HG02588 (cell line): Measurements from ENCODE around the gene SOX12.
"Not testable (repeated sequence)": the region's sequence is repeated elsewhere in the genome, so short reads cannot be mapped to it uniquely, and the experiment has no call there.

Experiments used
- ATAC-seq: cut with Tn5 transposase; IDR thresholded peaks from one replicate; pipeline ENCODE4 v1.9.1; 2021; ENCODE audit warnings: mild to moderate bottlenecking, moderate library complexity; ENCODE audit not compliant: unreplicated experiment

Gene SOX12

DNA sequence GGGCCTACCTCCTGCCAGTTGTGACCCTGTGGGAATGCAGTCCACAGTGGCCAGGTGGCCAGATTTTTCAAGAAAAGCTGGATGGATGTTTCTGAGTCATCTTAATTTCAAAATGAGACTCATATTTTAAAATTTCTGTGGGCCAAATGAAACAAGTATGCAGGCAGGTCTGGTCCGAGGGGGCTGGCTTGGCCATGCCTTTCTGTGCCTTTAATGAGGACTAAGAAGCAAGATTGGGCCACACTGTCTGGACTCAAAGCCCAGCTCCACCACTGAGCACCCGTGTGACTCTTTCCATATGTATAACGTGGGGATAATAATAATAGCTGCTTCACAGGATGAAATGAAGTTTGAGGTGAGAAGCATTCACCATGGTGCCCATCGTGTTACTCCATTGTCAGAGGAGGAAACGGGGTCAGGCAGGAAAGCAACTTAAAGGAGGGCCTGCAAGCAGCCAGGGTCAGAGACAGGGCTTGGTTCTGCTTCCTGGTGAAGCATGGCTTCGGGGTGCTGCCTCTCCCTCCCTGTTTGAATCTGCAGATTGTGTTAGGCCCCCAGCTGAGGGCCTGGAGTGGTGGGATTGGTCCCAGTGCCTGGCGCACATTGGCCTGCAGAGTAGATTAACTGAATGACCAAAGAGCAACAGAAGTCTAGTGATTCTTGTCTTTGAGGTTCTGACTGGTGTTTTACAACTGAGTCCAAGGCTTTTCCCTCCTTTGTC lies 3.8 kb downstream of the SOX12 start:
- no peak for ATAC-seq

GRCh38 chr20:329851-330232 lies 4.5 kb downstream of the SOX12 start:
- ATAC-seq = no peak

DNA sequence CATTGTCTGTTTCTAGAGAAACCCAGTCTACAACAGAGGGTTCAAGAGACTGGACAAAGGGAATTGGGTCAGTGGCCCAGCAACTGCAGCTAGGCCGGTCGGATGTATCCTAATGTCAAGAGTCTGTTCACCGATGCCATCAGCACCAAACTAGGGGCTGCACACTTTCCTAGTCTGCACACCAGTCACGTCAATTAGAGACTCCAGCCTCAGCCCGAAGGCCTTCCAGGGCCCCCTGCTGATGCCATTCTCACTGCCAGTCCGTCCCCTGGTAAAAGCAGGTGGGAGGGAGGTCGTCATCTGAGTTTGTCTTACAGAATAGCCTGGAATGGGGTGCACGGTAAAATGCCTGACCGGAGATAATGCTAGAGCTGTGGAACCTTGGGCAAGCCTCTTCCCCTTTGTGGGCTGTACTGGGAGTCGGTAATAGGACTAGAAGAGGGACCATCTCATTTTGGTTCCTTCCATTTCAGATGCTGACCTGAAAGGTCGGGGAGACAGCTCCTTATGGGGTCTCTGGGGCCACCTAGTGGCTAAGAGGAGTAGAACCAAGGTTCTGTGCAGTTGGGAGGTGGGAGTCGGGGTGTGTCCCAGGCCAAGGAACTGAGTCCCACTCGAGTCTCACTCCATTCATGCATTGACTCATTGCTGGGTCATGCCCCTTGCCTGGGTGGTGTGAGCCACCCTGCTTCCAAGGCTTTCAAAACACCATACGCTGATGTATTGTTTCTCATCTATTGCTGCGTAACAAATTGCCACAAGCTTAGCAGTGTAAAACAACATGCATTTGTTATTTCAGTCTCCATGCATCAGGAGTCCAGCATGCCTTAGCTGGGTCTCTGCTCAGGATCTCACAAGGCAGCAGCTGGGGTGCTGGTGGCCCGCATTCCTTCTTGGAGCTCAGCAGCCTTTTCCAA lies 5.1 kb downstream of the SOX12 start:
- ATAC-seq = no peak

DNA sequence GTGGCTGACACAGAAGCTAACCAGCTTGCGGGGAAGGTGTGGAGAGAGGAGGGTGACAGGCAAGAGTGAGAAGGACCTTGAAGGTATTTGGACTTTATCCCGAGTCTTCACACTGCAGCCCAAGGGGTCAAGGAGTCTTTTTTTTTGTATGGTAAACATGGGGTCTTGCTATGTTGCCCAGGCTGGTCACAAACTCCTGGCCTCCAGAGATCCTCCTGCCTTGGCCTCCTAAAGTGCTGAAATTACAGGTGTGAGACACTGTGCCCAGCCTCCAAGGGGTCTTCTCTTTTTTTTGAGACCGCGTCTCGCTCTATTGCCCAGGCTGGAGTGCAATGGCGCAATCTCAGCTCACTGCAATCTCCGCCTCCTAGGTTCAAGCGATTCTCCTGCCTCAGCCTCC lies 9.2 kb downstream of the SOX12 start:
- ATAC-seq = no peak

- ATAC-seq = not testable (repeated sequence)
Measured at GRCh38 chr20:336040-336439, 10.7 kb downstream of the SOX12 start.

DNA sequence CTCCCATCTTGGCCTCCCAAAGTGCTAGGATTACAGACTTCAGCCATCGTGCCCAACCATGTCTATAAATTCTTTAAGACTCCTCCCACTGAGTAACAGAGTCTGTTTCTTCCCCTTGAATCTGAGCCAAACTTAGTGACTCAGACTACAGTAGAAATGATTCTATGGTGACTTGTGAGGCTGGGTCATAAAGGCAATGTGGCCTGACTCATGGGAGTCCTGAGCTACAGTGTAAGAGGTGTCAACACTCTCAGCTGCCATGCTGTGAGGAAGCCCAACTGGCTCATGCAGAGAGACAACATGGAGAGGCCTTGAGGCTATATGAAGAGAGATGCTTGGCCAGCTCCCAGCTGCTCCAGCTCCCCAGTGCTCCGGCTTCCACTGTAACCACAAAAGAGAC lies 16.3 kb downstream of the SOX12 start:
- ATAC-seq = no peak

DNA sequence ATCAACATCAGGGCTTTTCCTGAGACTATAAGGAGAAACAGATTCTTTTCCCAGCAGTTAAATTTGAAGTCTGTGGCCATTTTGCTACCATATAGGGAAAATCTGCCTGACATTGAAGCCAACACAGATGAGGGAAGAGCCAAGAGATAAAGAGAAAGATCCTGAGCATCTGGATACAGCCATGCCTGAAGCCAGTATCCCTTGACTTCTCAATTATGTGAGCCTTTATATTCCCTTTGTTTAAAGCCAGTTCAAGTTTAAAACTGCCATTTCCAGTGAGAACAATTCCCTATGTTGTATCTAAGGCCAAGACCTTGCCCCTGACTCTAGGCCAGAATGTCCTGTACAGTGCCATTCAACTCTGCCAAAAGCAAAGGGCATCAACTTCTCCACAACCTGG lies 17.8 kb downstream of the SOX12 start:
- no peak for ATAC-seq

- ATAC-seq = no peak
Measured at GRCh38 chr20:346033-346639, 20.8 kb downstream of the SOX12 start.

GRCh38 chr20:346640-347316 lies 21.4 kb downstream of the SOX12 start, which contains the start of gene NRSN2:
NRSN2 (plus strand) TSS chr20:347111; CDS start chr20:349644, 2,533 bp downstream.
- peak; percentile 29 for ATAC-seq

DNA sequence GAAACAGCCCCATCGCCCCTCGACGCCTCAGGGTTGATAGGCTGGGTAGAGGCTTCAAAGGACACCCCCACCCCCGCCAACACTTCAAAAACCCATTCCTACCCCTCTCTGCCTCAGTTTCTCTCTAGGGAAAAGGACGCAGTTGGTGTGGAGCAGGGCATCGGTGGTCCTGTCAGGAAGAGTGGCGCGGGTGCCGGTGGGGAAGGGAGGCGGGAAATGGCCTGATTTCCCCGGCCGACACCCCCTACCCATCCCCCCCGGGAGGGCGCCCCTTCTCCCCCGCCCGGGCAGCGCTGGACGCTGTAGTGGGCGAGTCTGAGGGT lies 21.9 kb downstream of the SOX12 start:
- no peak for ATAC-seq

GRCh38 chr20:347640-348484 lies 22.5 kb downstream of the SOX12 start:
- ATAC-seq = peak; percentile 72

DNA sequence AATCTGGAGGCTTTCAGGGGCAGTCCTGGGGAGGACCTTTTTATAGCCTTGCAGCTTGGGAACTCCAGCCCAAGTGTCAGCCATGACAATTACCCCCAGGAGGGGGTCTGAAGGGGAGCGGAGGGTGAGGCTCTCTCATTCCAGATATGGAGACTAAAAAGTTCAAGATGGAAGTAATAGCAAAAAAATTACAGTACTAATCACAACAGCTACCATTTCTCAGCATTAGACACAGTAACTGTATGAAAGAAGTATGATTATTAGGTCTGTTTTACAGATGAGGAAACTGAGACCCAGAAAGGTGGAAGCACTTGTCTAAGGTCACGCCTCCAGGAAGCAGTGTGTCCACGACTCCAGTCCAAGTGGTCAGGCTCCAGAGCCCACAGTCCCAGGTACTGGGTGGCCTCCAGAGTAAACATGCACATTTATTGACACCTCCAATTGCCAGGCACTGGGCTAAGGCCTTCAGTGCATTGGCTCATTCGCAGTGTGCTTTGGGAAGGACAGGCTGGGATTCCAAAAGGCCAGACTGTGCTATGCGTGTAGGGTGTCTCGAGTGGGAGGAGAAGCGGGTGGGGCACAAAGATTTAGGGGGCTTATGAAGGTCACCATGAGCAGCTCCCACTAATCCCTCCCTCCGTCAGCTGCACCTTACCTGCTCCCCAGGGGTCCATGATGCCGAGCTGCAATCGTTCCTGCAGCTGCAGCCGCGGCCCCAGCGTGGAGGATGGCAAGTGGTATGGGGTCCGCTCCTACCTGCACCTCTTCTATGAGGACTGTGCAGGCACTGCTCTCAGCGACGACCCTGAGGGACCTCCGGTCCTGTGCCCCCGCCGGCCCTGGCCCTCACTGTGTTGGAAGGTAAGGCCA lies 23.9 kb downstream of the SOX12 start:
- ATAC-seq = no peak

DNA sequence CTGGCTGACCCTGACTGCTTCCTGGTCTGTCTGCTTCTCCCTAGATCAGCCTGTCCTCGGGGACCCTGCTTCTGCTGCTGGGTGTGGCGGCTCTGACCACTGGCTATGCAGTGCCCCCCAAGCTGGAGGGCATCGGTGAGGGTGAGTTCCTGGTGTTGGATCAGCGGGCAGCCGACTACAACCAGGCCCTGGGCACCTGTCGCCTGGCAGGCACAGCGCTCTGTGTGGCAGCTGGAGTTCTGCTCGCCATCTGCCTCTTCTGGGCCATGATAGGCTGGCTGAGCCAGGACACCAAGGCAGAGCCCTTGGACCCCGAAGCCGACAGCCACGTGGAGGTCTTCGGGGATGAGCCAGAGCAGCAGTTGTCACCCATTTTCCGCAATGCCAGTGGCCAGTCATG lies 27.8 kb downstream of the SOX12 start:
- ATAC-seq = no peak

- ATAC-seq = peak; percentile 80
Measured at GRCh38 chr20:354298-354977, 29.1 kb downstream of the SOX12 start.

DNA sequence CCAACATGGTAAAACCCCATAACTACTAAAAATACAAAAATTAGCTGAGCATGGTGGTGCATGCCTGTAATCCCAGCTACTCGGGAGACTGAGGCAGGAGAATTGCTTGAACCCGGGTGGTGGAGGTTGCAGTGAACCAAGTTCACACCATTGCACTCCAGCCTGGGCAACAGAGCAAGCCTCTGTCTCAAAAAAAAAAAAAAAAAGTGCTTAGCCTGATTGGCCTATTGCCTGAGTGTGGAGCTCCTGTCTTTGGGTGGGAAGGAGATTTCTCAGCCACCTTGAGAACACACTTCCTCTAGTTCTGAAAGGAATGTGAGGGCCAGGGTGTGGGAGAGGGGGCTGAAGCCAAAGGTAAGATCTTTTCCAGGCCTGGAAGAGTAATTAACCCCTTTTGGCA lies 30.8 kb downstream of the SOX12 start:
- ATAC-seq = not testable (repeated sequence)

GRCh38 chr20:356745-357144 lies 31.4 kb downstream of the SOX12 start:
- ATAC-seq = no peak

DNA sequence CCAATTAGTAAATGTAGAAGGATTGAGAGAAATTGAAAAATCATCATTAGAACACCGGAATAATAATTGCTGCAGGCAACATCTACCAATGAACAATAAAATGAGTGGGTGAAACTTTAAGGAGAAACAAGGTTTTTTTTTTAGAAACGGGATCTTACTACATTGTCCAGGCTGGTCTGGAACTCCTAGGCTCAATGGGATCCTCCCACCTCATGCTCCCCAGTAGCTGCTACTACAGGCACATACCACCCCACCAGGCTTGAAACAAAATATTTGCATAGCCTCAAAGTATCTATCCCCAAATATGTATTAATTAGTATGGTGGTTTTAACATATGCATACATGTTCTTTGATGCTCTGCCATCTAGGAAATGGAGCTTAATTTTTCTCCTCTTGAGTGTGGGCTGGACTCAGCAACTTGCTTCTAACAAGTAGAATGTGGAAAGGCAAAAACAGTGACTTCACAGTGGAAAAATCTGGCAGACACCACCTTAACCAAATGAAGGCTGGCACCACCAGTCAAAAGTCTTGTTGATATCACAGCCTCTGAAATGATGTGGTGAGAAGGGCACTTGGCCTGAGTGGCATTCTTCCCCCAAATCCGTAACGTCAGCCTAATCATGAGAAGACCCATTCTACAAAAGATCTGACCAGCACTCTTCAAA lies 33.7 kb downstream of the SOX12 start:
- ATAC-seq = no peak

DNA sequence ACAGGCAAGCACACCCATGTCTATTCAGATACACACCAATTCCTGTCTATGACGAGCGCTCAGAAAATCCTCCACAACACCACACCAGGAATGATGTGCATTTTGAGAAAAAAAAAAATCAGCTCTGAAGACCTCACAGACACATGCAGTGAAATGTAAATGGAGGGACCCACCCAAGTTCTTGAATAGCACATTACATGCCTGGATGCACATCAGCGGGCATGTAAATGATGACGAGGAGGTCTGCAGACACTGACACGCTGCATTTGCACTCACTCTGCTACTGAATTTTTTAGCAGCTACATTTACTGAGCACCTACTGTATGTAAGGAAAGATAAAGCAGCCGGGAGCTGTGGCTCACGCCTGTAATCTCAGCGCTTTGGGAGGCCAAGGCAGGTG lies 36.2 kb downstream of the SOX12 start:
- no peak for ATAC-seq
